ENCODE results near the gene CERS4. TPM values are rescaled to one million over a fixed set of nuclear protein-coding genes. Genes with fewer than 3 reads are reported as not detected.
"Not testable (repeated sequence)": the region's sequence is repeated elsewhere in the genome, so short reads cannot be mapped to it uniquely, and the experiment has no call there.

The CERS4 gene
- total and polyA plus RNA-seq, 9 donors = 11.7 to 24.1 (median 16.1) TPM

DNA sequence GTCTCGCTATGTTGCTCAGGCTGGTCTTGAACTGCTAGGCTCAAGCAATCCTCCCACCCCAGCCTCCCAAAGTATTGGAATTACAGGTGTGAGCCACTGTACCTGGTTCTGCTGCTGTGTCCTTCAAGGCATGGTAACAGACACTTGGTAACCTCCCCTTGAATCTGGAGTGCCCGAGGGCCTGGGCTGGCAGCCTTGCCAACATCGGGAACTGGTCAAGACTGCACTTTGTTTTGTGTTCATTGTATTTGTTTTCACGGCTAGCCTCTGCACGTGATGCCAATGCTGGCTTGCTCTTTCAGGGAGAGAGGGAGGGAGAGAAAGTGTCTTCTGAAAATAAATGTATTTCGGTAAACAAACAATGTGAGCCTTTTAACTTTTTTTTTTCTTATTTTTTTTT, 12.0 kb downstream of the CERS4 start:
- Histone ChIP-seq H3K27me3 (ENCODE audit: control insufficient read depth, insufficient read depth, low read length) (no peaks in the 10 kb centered on the region), H3K36me3 (ENCODE audit: control insufficient read depth, insufficient read depth, low read length) (peaks cover 6% of the 10 kb centered on the region), H3K4me1 (ENCODE audit: control insufficient read depth, insufficient read depth, low read length) (peaks cover 2% of the 10 kb centered on the region), H3K4me3 (ENCODE audit: low read length) (no peak overlapping the region), H3K9me3 (replicated peaks; ENCODE audit: control insufficient read depth, low read depth, low read length) (no peaks in the 10 kb centered on the region), H3K27ac (ENCODE audit: low read length) (no peak overlapping the region)
- no peak for DNase-seq
- 61% methylated on average over 3 of the region's 6 CpGs for whole genome bisulfite sequencing (ENCODE audit: insufficient coverage)

DNA sequence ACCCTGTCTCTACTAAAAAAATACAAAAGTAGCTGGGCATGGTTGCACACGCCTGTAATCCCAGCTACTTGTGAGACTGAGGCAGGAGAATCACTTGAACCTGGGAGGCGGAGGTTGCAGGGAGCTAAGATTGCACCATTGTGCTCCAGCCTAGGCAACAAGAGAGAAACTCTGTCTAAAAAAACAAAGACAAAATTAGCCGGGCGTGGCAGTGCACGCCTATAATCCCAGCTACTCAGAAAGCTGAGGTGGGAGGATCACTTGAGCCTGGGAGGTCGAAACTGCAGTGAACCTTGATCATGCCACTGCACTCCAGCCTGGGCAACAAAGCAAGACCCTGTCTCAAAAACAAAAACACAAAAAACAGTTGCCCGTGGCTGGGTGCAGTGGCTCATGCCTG, 14.3 kb downstream of the CERS4 start:
- H3K27me3 ChIP-seq (ENCODE audit: control insufficient read depth, insufficient read depth, low read length); H3K4me3 ChIP-seq (ENCODE audit: low read length); DNase-seq; H3K36me3 ChIP-seq (ENCODE audit: control insufficient read depth, insufficient read depth, low read length); H3K9me3 ChIP-seq (replicated peaks; ENCODE audit: control insufficient read depth, low read depth, low read length); H3K27ac ChIP-seq (ENCODE audit: low read length); H3K4me1 ChIP-seq (ENCODE audit: control insufficient read depth, insufficient read depth, low read length): not testable (repeated sequence)
- WGBS (ENCODE audit: insufficient coverage) = 90% methylated on average over 5 of the region's 7 CpGs

DNA sequence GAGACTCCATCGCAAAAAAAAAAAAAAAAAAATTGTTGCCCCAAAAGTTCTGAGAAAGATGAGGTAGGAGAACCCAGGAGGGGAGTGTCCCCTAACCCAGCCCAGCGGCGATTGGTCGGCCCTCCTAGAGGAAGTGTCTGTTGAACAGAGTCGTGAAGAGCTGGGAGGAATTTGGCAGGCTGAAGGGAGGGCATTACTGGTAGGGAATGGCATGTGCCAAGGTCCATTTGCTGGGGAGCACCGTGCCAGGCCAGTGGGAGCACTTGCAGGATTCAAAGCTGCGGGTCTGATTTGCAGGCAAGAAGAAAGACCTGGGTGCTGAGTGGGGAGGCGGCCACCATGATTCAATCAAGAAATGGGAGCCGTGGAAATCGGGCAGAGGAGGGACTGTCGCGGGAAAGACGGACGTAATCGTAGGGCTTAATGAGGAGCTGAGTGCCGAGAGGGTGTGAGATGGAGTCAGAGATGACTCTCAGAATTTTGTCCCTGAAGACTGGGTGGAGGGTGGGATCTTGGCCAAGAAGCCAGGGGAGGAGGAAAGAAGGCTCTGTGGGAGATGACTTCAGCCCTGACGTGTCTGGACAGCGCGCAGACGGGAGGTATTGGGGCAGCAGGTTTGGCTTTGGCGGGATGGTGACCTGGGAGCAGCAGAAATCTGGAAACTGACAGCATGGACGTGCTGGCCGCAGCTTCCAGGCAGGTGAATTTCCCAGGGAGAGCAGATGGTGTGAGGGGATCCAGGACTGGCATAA, 15.4 kb downstream of the CERS4 start:
- H3K36me3 ChIP-seq (ENCODE audit: control insufficient read depth, insufficient read depth, low read length) = peaks cover 7% of the 10 kb centered on the region
- no peak overlapping the region for H3K27ac ChIP-seq (ENCODE audit: low read length)
- peaks cover under 1% of the 10 kb centered on the region for H3K9me3 ChIP-seq (replicated peaks; ENCODE audit: control insufficient read depth, low read depth, low read length)
- H3K27me3 ChIP-seq (ENCODE audit: control insufficient read depth, insufficient read depth, low read length) = no peaks in the 10 kb centered on the region
- H3K4me1 ChIP-seq (ENCODE audit: control insufficient read depth, insufficient read depth, low read length) = peaks cover 3% of the 10 kb centered on the region
- H3K4me3 ChIP-seq (ENCODE audit: low read length) = no peak overlapping the region
- DNase-seq = peak; percentile 69
- WGBS (ENCODE audit: insufficient coverage) = 59% methylated on average over 22 of the region's 23 CpGs

DNA sequence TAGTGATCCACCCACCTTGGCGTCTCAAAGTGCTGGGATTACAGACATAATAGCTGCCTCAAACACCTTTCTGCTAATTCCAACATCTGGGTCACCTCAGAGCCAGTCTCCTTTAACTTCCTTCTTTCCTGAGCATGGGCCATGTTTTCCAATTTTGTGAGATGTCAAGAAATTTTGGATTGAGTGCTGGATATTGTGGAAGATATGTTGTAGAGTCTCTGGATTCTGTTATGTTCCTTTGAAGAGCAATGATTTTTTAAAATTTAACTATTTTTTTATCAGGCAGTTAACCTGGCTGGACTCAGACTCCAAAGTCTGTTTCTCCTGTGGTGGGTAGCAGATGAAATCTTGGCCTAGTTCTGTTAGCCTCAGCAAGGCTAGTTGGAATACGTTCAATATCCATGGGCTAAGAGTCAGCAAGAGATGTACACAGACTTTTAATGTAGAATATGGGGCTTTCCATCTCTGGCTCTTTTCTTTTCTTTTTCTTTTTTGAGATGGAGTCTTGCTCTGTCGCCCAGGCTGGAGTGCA, 22.0 kb downstream of the CERS4 start:
- DNase-seq = no peak
- Histone ChIP-seq H3K27me3 (ENCODE audit: control insufficient read depth, insufficient read depth, low read length) (no peaks in the 10 kb centered on the region), H3K4me1 (ENCODE audit: control insufficient read depth, insufficient read depth, low read length) (peaks cover 2% of the 10 kb centered on the region), H3K36me3 (ENCODE audit: control insufficient read depth, insufficient read depth, low read length) (peaks cover 2% of the 10 kb centered on the region), H3K27ac (ENCODE audit: low read length) (no peak overlapping the region), H3K4me3 (ENCODE audit: low read length) (no peak overlapping the region), H3K9me3 (replicated peaks; ENCODE audit: control insufficient read depth, low read depth, low read length) (peaks cover 13% of the 10 kb centered on the region)
- no CpG with 5 or more reads among the region's 3 CpGs for WGBS (ENCODE audit: insufficient coverage)

DNA sequence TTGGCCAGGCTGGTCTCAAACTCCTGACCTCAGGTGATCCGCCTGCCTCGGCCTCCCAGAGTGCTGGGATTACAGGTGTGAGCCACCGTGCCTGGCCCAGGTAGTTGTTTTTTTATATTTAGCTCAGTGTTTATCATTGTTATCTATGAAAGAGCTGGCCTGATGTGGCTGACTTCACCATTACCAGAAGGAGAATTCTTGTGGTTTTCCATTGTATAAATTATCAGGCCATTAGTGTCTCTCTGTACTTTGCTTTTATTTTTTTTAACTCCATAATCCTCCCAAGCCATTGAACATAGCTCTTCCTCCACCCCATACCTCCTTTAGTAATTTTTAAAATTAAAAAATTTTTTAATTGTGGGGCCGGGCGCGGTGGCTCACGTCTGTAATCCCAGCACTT, 24.2 kb downstream of the CERS4 start:
- no peaks in the 10 kb centered on the region for H3K27me3 ChIP-seq (ENCODE audit: control insufficient read depth, insufficient read depth, low read length)
- no peaks in the 10 kb centered on the region for H3K36me3 ChIP-seq (ENCODE audit: control insufficient read depth, insufficient read depth, low read length)
- H3K27ac ChIP-seq (ENCODE audit: low read length) = no peak overlapping the region
- DNase-seq = no peak
- peaks cover 13% of the 10 kb centered on the region for H3K9me3 ChIP-seq (replicated peaks; ENCODE audit: control insufficient read depth, low read depth, low read length)
- peaks cover 5% of the 10 kb centered on the region for H3K4me1 ChIP-seq (ENCODE audit: control insufficient read depth, insufficient read depth, low read length)
- no CpG with 5 or more reads among the region's 7 CpGs for WGBS (ENCODE audit: insufficient coverage)
- H3K4me3 ChIP-seq (ENCODE audit: low read length) = no peak overlapping the region

DNA sequence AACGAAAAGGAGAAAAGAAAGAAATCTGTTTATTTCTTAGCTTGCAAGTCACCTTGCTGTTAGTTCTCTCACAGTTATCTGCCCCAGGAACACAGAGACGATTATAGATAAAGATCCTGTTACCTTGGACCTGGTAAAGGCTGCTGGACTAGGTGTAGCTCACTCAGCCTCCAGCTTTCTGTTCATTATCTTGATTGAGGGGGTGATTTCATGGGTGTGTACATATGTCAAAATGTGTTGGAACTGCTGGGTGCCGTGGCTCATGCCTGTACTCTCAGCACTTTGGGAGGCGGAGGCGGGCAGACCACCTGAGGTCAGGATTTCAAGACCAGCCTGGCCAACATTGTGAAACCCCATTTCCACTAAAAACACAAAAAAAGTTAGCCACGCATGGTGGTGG, 27.9 kb downstream of the CERS4 start:
- Histone ChIP-seq H3K27me3 (ENCODE audit: control insufficient read depth, insufficient read depth, low read length) (no peaks in the 10 kb centered on the region), H3K4me1 (ENCODE audit: control insufficient read depth, insufficient read depth, low read length) (peaks cover 26% of the 10 kb centered on the region), H3K4me3 (ENCODE audit: low read length) (no peak overlapping the region), H3K27ac (ENCODE audit: low read length) (no peak overlapping the region), H3K36me3 (ENCODE audit: control insufficient read depth, insufficient read depth, low read length) (no peaks in the 10 kb centered on the region), H3K9me3 (replicated peaks; ENCODE audit: control insufficient read depth, low read depth, low read length) (peaks cover 6% of the 10 kb centered on the region)
- 95% methylated on average over 4 of the region's 6 CpGs for WGBS (ENCODE audit: insufficient coverage)
- DNase-seq = no peak

DNA sequence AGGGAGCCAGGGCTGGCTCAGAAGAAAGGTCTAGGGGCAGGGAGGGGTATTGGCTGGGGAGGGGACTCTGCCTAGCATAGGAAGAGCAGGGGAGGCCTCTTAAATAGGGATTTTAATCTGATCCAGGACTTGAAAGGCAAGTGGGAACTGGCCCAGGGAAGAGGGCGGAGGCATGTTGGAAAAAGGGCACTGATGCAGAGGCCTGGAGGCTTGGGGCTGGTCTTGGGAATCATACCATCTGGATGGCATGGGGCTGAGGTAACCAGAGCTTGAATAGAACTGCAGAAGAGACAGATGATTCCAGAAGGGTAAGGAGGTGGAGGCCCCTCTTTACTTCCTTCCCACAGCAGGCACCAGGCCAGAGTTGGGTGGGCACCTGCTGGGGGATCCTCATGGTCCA, 29.1 kb downstream of the CERS4 start:
- H3K4me1 ChIP-seq (ENCODE audit: control insufficient read depth, insufficient read depth, low read length) = peaks cover 26% of the 10 kb centered on the region
- H3K27me3 ChIP-seq (ENCODE audit: control insufficient read depth, insufficient read depth, low read length) = no peaks in the 10 kb centered on the region
- H3K9me3 ChIP-seq (replicated peaks; ENCODE audit: control insufficient read depth, low read depth, low read length) = peaks cover 13% of the 10 kb centered on the region
- 81% methylated on average over 1 of the region's 1 CpG for WGBS (ENCODE audit: insufficient coverage)
- H3K36me3 ChIP-seq (ENCODE audit: control insufficient read depth, insufficient read depth, low read length) = peaks cover 6% of the 10 kb centered on the region
- H3K4me3 ChIP-seq (ENCODE audit: low read length) = no peak overlapping the region
- H3K27ac ChIP-seq (ENCODE audit: low read length) = no peak overlapping the region
- DNase-seq = no peak

DNA sequence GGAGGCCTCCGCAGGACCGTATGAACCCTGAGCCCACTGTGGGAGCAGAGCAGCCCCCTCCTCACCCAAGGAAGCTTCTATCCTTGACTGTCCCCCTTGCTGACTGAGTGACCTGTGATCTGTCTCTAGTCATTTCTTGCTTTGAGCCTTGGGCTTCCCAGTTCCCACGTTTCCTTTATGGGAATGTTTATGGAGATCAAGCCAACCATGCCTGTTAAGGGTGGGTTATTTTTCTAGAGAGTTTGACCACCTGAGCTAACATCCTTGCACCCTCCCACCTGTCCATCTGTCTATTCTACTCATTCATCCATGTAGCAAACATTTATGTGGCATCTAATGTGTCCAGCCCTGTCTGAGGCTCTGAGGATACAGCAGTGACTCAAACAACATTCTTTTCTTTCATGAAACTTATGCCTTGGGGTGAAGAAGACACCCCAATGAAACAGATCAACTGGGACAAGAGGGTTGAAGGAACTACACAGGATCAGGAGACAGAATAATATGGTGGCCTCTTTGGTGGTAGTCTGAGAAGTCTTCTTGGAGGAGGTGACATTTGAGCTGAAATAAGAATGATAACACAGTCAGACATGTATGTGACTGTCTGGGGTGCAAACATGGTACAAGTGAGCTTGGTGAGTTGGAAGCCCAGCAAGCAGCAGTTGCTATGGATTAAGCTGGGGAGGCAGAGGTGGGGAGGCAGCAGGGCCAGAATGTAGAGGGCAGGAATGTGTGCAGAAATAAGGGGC, 30.5 kb downstream of the CERS4 start:
- DNase-seq = no peak
- peaks cover 16% of the 10 kb centered on the region for H3K9me3 ChIP-seq (replicated peaks; ENCODE audit: control insufficient read depth, low read depth, low read length)
- 100% methylated on average over 2 of the region's 3 CpGs for WGBS (ENCODE audit: insufficient coverage)
- peaks cover 26% of the 10 kb centered on the region for H3K4me1 ChIP-seq (ENCODE audit: control insufficient read depth, insufficient read depth, low read length)
- H3K36me3 ChIP-seq (ENCODE audit: control insufficient read depth, insufficient read depth, low read length) = peaks cover 10% of the 10 kb centered on the region
- H3K4me3 ChIP-seq (ENCODE audit: low read length) = no peak overlapping the region
- H3K27ac ChIP-seq (ENCODE audit: low read length) = peak overlapping the region; percentile 29
- H3K27me3 ChIP-seq (ENCODE audit: control insufficient read depth, insufficient read depth, low read length) = no peaks in the 10 kb centered on the region

DNA sequence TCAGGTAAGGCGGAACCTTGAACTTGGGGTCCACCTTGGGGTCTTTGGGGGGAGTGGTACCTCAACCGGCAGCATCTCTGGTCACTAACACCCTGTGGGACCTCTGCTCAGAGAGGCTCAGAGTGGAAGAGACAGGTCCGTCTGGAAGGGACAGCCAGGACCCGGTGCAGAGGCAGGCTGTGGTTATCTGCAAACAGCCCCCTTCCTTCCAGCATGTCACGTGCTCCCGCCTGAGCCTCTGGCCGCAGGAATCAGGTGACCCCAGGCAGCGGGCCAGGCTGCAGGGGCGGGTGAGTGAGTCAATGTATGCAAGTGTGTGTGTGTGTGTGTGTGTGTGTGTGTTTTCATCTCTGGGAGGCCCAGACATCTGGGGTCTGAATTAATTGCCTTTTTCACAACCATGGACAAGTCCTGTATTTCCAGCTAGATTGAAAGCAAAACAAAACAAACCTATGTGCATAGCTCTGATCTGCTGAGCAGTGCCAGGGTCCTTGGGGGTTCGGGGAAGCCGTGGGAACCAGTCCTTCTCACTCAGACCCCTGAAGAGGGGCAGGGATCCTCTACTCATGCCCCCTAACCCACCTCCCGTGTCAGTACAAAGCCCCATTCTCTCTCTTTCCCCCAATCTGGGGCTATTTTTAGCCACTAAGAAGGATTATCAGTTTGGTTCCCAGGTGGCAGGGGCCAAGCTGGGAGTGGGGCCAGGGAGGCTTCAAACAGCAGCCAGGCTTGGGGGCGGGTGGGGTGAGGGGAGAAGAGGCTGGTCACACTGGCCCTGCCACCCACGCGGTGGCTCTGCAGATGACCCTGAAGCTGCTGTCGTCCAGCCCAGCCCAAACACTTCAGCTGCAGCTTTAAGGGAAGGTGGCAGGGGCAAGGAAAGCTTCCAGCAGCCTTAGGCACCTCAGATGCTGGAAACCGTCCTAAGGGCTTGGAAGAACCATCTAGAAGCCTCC, 31.4 kb downstream of the CERS4 start:
- 24% methylated on average over 8 of the region's 17 CpGs for WGBS (ENCODE audit: insufficient coverage)
- Histone ChIP-seq H3K36me3 (ENCODE audit: control insufficient read depth, insufficient read depth, low read length) (peaks cover 10% of the 10 kb centered on the region), H3K27ac (ENCODE audit: low read length) (peak overlapping the region; percentile 79), H3K4me3 (ENCODE audit: low read length) (no peak overlapping the region), H3K27me3 (ENCODE audit: control insufficient read depth, insufficient read depth, low read length) (no peaks in the 10 kb centered on the region), H3K9me3 (replicated peaks; ENCODE audit: control insufficient read depth, low read depth, low read length) (peaks cover 16% of the 10 kb centered on the region), H3K4me1 (ENCODE audit: control insufficient read depth, insufficient read depth, low read length) (peaks cover 26% of the 10 kb centered on the region)
- peak; percentile 94 for DNase-seq
